ENCODE measurements around the gene ASB10.
A peak's percentile ranks its signal among the peaks of the same experiment; 100 is the strongest.

ASB10 gene

GRCh38 chr7:151210087-151210854 is 23.2 kb upstream of the ASB10 start, which contains the start of gene H2BK1:
Gene H2BK1, minus strand, starts transcription at chr7:151210488. Its CDS starts 170 bp downstream, at chr7:151210318.
- DNase-seq = no peak

DNA sequence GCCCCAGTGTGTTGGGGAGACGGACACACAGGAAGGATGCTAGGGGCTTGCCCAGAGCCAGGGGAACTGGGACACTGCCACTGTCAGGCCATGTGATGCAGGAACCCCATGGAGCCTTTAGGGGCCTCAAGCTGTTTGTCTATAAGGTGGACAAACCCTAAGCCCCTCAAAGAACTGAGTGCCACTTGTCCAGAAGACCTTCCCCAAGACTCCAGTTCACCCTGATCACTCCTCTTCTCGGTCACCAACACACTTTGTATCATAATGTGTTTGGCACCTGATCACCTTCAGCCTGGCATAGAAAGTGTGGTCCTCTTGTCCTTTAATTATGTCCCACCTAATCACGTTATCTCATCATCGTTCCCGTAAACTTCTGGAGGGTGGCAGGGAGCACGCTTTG is 22.5 kb upstream of the ASB10 start:
- DNase-seq = no peak

GRCh38 chr7:151208253-151208862 is 21.3 kb upstream of the ASB10 start:
- no peak for DNase-seq

GRCh38 chr7:151207804-151208203 is 20.8 kb upstream of the ASB10 start:
- peak; percentile 12 for DNase-seq

GRCh38 chr7:151207315-151207714 is 20.3 kb upstream of the ASB10 start:
- no peak for DNase-seq

DNA sequence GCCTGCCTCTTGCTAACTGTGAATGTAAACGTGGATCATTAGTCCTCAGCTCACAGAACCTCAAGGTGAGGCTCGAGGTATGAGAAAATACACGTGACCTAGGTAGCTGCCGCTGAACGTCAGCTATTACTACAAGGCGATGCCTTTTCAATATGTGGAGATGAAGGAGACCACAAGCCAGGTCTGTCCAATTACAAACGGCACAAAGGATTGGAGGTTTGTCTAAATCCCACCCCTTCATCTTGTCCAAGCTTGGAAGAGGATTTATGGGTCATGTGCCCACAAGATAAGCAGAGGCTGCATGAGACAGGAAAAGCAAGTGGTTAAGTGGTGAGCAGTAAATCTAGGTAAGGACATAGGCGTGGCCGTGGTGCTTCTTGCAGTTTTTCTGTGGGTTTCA is 19.9 kb upstream of the ASB10 start:
- DNase-seq = no peak

DNA sequence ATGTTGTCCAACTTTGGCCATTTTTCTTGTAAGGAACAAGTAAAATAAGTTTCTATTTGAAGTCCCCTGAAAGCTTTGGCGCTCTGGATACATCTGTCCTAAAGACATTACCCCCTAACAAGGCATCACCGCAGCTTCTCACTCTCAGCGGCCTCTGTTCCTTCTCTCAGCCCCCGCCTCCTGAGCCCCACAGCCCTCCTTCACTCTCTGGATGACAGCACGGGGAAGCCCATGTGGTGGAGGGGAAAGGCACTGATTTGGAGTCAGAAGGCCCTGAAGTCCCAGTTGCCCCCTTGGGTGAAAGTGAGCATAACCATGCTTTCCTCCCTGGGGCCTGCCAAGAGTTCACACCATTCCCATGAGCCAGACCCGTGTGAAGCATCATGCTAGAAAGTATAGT is 18.7 kb upstream of the ASB10 start:
- DNase-seq = no peak

DNA sequence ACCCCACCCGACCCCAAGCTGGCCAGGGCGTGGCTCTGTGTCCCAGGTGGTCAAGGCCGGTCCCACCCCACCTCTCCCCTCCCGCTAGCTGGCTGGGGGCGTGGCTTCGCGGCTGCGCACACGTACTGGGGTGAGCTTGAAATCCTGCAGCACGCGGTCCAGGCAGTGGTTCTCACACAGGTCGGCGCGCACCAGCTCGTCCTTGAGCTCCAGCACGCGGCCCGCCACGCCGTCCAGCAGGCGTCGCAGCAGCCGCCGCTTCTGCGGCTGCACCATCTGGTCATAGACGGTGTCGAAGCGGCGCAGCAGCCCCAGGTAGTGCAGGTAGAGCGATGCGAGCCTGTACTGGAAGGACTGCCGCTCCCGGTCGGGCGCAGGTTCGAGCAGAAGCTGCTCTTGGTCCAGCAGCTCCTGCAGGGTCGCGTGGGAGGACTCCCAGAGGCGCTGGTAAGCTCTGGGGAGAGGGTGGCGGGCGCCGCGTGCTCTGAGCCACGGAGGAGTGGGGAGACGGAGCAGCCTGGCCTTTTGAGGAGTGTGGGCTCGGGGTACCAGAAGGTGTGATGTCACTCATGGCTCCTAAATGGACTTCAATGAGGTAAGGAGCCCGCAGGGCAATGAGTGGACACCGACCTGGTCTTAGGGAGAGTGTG is 17.5 kb upstream of the ASB10 start:
- DNase-seq = no peak

- DNase-seq = no peak
Measured at GRCh38 chr7:151202836-151203235, 15.8 kb upstream of the ASB10 start.

GRCh38 chr7:151201751-151202150 is 14.7 kb upstream of the ASB10 start:
- no peak for DNase-seq

- DNase-seq = no peak
Measured at GRCh38 chr7:151201344-151201743, 14.3 kb upstream of the ASB10 start.

DNA sequence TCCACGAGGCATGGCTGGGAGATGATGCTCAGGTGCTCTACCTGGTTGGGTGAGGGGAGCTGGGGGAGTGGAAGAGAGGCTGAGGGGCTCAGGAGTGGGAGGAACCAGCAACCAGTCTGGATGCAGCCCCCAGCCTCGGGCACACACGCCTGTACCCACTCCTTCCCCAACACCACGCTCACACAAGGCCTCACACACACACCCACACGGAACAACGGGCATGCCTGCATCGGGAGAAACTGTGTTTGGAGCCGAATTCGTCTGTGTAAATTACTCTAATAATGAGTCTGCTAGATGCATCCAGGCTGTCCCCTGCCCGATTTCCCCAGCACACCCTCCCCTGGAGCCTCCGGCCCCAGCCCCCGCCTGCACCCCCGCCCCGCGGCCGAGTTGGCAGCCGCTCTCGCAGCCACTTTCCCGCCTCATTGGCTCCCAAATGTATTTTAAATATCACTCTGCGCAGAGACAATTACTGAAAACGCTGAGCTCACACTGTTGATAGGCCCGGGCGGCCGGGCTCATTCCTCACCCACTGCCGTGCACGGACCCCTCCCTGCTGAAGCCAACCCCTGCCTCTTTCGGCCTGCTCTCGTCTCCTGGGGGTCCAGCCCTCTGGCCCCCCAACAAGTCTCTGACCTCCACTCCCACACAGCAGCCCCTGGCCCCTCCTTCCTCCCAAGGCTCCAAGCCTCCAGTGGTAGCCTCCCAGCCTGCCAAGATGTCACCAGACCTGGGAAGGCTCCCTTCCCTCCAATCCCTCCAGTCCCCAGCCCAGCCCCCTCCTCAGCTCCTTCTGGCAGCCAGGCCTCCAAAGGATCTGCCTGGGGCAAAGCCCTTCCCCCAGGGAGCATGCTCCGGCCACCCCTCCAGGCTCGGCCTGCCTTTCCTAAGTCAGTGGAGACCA is 12.1 kb upstream of the ASB10 start:
- peak; percentile 48 for DNase-seq

GRCh38 chr7:151197932-151198331 is 10.9 kb upstream of the ASB10 start:
- DNase-seq = no peak

- no peak for DNase-seq
Measured at GRCh38 chr7:151195616-151196450, 8.8 kb upstream of the ASB10 start.

- no peak for DNase-seq
Measured at GRCh38 chr7:151194188-151194587, 7.1 kb upstream of the ASB10 start.

- no peak for DNase-seq
Measured at GRCh38 chr7:151193203-151193978, 6.3 kb upstream of the ASB10 start.

- DNase-seq = no peak
Measured at GRCh38 chr7:151192002-151192539, 5.0 kb upstream of the ASB10 start.

- DNase-seq = no peak
Measured at GRCh38 chr7:151191544-151191943, 4.5 kb upstream of the ASB10 start.

DNA sequence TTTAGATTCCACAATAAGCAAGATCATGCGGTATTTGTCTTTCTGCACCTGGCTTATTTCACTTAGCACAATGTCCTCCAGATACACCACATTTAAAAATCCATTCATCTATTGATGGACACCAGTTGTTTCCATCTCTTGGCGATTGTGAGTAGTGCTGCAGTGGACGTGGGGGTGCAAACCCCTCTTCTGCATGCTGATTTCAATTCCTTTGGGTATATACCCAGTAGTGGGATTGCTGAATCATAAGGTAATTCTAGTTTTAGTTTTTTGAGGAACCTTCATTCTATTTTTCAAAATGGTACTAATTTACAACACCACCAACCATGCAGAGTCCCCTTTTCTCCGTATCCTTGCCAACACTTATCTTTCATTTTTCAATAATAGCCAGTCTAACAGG is 2.0 kb upstream of the ASB10 start:
- no peak for DNase-seq

DNA sequence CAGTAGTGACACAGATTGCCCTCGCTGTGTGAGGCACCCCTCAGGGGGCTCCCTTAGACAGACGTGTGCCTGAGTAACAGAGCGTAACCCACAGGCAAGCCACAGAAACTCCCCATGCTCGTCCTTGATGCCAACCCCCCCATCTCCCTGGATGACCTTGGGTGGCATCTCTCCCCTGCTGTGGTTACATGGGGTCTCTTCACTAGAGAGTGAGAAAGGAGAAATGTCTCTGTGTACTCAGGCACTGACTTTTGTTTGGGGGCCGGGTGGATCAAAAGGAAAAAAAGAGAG is 1.1 kb upstream of the ASB10 start:
- no peak for DNase-seq

Measured in NCI-H1092 (cell line).